Hepatocyte (in vitro differentiated cells): ENCODE data around the gene SRP54. TPM values are rescaled to one million over a fixed set of nuclear protein-coding genes. Genes with fewer than 3 reads are reported as not detected.

Experiments used
- DNase-seq: peaks from one replicate; pipeline ENCODE4 v3.0.0-alpha.2; 2016; ENCODE audit warnings: low spot score
- H2AFZ ChIP-seq: fragments of 200-600 bp; sonication (generic); 2 replicates; pipeline ENCODE4 v1.6.0; 2016; ENCODE audit warnings: antibody characterized with exemption, mild to moderate bottlenecking
- H3K27ac ChIP-seq: fragments of 200-600 bp; sonication (generic); 2 replicates; pipeline ENCODE4 v1.5.1; 2016; ENCODE audit warnings: mild to moderate bottlenecking
- H3K27me3 ChIP-seq: fragments of 200-600 bp; sonication (generic); 2 replicates; pipeline ENCODE4 v1.6.1; 2016
- H3K36me3 ChIP-seq: fragments of 200-600 bp; sonication (generic); replicated peaks from 2 replicates; pipeline ENCODE4 v1.5.1; 2016; ENCODE audit warnings: low read depth; ENCODE audit not compliant: insufficient read depth
- H3K4me1 ChIP-seq: fragments of 200-600 bp; sonication (generic); 2 replicates; pipeline ENCODE4 v1.5.1; 2016; ENCODE audit warnings: mild to moderate bottlenecking, moderate library complexity; ENCODE audit not compliant: insufficient read depth
- H3K4me2 ChIP-seq: fragments of 200-600 bp; sonication (generic); 2 replicates; pipeline ENCODE4 v1.6.0; 2016
- H3K4me3 ChIP-seq: fragments of 200-600 bp; sonication (generic); 2 replicates; pipeline ENCODE4 v1.5.1; 2016; ENCODE audit warnings: mild to moderate bottlenecking
- H3K79me2 ChIP-seq: fragments of 200-600 bp; sonication (generic); 2 replicates; pipeline ENCODE4 v1.6.0; 2017; ENCODE audit warnings: mild to moderate bottlenecking
- H3K9me2 ChIP-seq: fragments of 200-600 bp; sonication (generic); replicated peaks from 2 replicates; pipeline ENCODE4 v1.6.0; 2017; ENCODE audit warnings: mild to moderate bottlenecking; ENCODE audit not compliant: insufficient read depth
- H3K9me3 ChIP-seq: fragments of 200-600 bp; sonication (generic); 2 replicates; pipeline ENCODE4 v1.5.1; 2016; ENCODE audit warnings: low read depth, mild to moderate bottlenecking
- H4K20me1 ChIP-seq: fragments of 200-600 bp; sonication (generic); 2 replicates; pipeline ENCODE4 v1.6.0; 2016; ENCODE audit warnings: mild to moderate bottlenecking; ENCODE audit not compliant: insufficient read depth, poor library complexity, severe bottlenecking
- EZH2 ChIP-seq: fragments of 200-600 bp; sonication (generic); IDR thresholded peaks from 2 replicates; pipeline ENCODE4 v1.6.1; 2016; ENCODE audit warnings: antibody characterized with exemption, mild to moderate bottlenecking, borderline replicate concordance
- EZH2phosphoT487 ChIP-seq: fragments of 200-600 bp; sonication (generic); IDR thresholded peaks from one replicate; pipeline ENCODE4 v1.6.1; 2018; ENCODE audit warnings: antibody characterized with exemption, mild to moderate bottlenecking, low read depth, moderate library complexity; ENCODE audit not compliant: unreplicated experiment, severe bottlenecking
- WGBS: methylation state at CpG from one replicate; pipeline ENCODE4 v1.1.6; 2016; ENCODE audit warnings: low lambda C conversion rate; ENCODE audit errors: missing lambda C conversion rate; 5-methylcytosine and 5-hydroxymethylcytosine counted together
- polyA plus RNA-seq: library from polyadenylated mRNA; unstranded; fragments of >200 nt; fragmentation: Nextera tagmentation; extraction: Ambion mirVana; gene quantifications from 2 replicates; pipeline ENCODE4 v1.2.1, GENCODE V29; 2016
- total RNA-seq: library from RNA; depleted of rRNA; stranded (reverse); fragments of >200 nt; gene quantifications from 2 replicates; pipeline ENCODE4 v1.2.3, GENCODE V29; 2014
- TF ChIP-seq, protein P1 (sequence below): fragments of 200-600 bp; sonication (generic); IDR thresholded peaks from 2 replicates; pipeline ENCODE4 v1.5.1; 2016; ENCODE audit warnings: antibody characterized with exemption, mild to moderate bottlenecking; ENCODE audit not compliant: poor library complexity

The SRP54 gene
- total and polyA plus RNA-seq, 2 experiments from 2014 or later = 63.1 to 96.2 TPM

DNA sequence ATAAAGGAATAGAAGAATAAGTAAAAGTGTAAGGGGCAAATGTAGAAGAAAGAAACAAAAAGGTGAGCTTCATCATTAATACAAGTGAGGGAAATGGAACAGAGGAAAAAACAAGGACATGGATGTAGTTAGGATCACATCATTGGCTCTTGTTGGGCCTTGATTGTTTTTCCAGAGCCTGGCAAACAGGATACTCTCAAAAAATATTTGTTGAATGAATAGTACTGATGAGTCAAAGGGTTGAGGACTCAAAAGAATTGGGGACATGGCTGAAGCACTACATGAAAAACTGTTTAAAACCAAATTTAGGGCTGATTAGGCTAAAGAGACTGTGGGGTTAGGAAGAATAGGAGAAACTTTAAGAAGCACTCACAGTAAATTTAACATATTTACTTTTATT lies 11.4 kb upstream of the SRP54 start:
- no peaks in the 10 kb centered on the region for H3K27me3 ChIP-seq
- no peak overlapping the region for H3K4me2 ChIP-seq
- H3K4me3 ChIP-seq = no peak overlapping the region
- no peak for TF ChIP-seq EZH2phosphoT487
- no peak for TF ChIP-seq EZH2
- TF ChIP-seq, protein P1, sequence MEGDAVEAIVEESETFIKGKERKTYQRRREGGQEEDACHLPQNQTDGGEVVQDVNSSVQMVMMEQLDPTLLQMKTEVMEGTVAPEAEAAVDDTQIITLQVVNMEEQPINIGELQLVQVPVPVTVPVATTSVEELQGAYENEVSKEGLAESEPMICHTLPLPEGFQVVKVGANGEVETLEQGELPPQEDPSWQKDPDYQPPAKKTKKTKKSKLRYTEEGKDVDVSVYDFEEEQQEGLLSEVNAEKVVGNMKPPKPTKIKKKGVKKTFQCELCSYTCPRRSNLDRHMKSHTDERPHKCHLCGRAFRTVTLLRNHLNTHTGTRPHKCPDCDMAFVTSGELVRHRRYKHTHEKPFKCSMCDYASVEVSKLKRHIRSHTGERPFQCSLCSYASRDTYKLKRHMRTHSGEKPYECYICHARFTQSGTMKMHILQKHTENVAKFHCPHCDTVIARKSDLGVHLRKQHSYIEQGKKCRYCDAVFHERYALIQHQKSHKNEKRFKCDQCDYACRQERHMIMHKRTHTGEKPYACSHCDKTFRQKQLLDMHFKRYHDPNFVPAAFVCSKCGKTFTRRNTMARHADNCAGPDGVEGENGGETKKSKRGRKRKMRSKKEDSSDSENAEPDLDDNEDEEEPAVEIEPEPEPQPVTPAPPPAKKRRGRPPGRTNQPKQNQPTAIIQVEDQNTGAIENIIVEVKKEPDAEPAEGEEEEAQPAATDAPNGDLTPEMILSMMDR = no peak
- peaks cover 3% of the 10 kb centered on the region for H4K20me1 ChIP-seq
- no peak overlapping the region for H3K27ac ChIP-seq
- no peak for DNase-seq
- no peaks in the 10 kb centered on the region for H3K4me1 ChIP-seq
- peaks cover 11% of the 10 kb centered on the region for H3K79me2 ChIP-seq
- no peaks in the 10 kb centered on the region for H3K9me2 ChIP-seq
- H3K36me3 ChIP-seq = no peaks in the 10 kb centered on the region
- H3K9me3 ChIP-seq = no peaks in the 10 kb centered on the region
- H2AFZ ChIP-seq = no peak overlapping the region

DNA sequence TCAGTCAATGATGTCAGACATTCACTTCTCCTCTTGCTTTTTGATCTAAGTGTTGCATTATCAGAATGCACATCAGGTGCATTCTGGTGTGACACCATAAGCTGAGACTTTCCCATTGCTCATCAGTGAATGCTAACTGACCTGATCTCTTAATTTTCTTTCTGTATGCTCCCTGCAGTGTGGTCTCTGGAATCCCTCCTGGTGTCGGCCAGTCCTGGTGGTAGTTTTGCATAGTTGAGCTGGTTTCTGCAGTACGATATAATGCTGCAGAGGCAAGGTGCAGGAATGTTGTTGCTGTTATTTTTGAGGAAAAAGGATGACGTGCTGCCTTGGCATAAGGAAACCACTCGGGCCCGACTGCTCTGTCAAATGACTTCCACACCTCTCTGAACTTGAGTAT lies 11.0 kb upstream of the SRP54 start:
- H3K4me1 ChIP-seq = no peaks in the 10 kb centered on the region
- H3K79me2 ChIP-seq = peaks cover 13% of the 10 kb centered on the region
- H3K9me3 ChIP-seq = no peaks in the 10 kb centered on the region
- no peaks in the 10 kb centered on the region for H3K36me3 ChIP-seq
- no peak overlapping the region for H2AFZ ChIP-seq
- H3K27me3 ChIP-seq = no peaks in the 10 kb centered on the region
- H3K27ac ChIP-seq = no peak overlapping the region
- WGBS = 89% methylated on average over 5 of the region's 5 CpGs
- TF ChIP-seq EZH2 (no peak), EZH2phosphoT487 (no peak)
- TF ChIP-seq, protein P1 = no peak
- peaks cover 3% of the 10 kb centered on the region for H4K20me1 ChIP-seq
- no peaks in the 10 kb centered on the region for H3K9me2 ChIP-seq
- no peak overlapping the region for H3K4me2 ChIP-seq
- DNase-seq = no peak
- H3K4me3 ChIP-seq = no peak overlapping the region

DNA sequence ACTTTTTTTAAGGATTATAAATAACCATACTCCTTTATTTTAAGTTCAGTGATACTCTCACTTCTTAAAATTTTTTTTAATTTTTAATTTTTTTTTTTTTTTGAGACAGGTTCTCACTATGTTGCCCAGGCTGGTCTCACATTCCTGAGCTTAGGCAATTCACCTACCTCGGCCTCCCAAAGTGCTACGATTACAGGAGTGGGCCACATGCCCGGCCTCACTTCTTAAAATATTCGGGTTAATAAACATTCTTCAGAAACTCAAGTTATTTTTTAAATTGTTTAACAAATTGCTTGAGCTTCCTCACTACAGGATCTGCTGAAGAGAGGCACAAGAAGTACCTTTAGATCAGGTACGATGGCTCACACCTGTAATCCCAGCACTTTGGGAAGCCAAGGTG lies 4.3 kb upstream of the SRP54 start:
- H3K9me3 ChIP-seq = no peaks in the 10 kb centered on the region
- H3K27ac ChIP-seq = no peak overlapping the region
- TF ChIP-seq, protein P1 = no peak
- TF ChIP-seq EZH2 (no peak), EZH2phosphoT487 (no peak)
- peaks cover 4% of the 10 kb centered on the region for H3K4me1 ChIP-seq
- no peak for DNase-seq
- H3K79me2 ChIP-seq = peaks cover 48% of the 10 kb centered on the region
- H3K27me3 ChIP-seq = no peaks in the 10 kb centered on the region
- H3K4me2 ChIP-seq = no peak overlapping the region
- no peaks in the 10 kb centered on the region for H3K9me2 ChIP-seq
- H3K4me3 ChIP-seq = no peak overlapping the region
- H3K36me3 ChIP-seq = no peaks in the 10 kb centered on the region
- H4K20me1 ChIP-seq = peaks cover 3% of the 10 kb centered on the region
- H2AFZ ChIP-seq = no peak overlapping the region
- WGBS = 98% methylated on average over 5 of the region's 5 CpGs

DNA sequence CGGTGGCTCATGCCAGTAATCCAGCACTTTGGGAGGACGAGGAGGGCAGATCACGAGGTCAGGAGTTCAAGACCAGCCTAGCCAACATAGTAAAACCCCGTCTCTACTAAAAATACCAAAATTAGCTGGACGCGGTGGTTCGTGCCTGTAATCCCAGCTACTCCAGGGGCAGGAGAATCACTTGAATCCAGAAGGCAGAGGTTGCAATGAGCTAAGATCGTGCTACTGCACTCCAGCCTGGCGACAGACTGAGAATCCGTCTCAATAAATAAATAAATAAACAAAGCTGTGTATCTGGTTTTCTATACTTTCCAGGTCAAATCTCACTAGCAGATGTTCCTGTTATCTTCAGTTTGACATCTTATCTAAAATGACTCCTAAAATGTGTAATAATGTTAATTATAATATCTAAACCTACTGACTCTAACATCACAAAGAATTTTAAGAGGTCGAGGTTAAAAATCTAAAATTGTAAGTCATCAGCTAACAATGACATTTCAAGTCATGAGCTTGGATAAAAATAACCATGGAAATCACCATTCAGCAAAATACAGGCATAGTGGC lies 2.4 kb upstream of the SRP54 start:
- peaks cover 16% of the 10 kb centered on the region for H3K4me1 ChIP-seq
- 96% methylated on average over 11 of the region's 11 CpGs for WGBS

More for the DNA sequence above, 2.4 kb upstream of the SRP54 start:
- no peak for DNase-seq
- Histone ChIP-seq H2AFZ (peak overlapping the region; percentile 46), H4K20me1 (no peaks in the 10 kb centered on the region), H3K79me2 (peaks cover 64% of the 10 kb centered on the region), H3K4me2 (peak overlapping the region; percentile 93), H3K27ac (peak overlapping the region; percentile 72), H3K4me3 (peak overlapping the region; percentile 67), H3K9me2 (no peaks in the 10 kb centered on the region), H3K27me3 (no peaks in the 10 kb centered on the region), H3K9me3 (no peaks in the 10 kb centered on the region), H3K36me3 (no peaks in the 10 kb centered on the region)
- TF ChIP-seq EZH2phosphoT487 (no peak), EZH2 (no peak)
- TF ChIP-seq, protein P1 = no peak
